ENCODE measurements around the gene ADISSP. TPM values are rescaled to one million over a fixed set of nuclear protein-coding genes. Genes with fewer than 3 reads are reported as not detected.

The ADISSP gene
- total RNA-seq, 5 donors from 2014 or later (not counting 1 experiment from before 2014, with no cell fraction given) = 16.2 to 28.7 (median 22.6) TPM

GRCh38 chr20:3739926-3740451 lies 27.6 kb downstream of the ADISSP start:
- DNase-seq (no peak), ATAC-seq (replicated peaks in 1 of 4) (no peak)
- H3K36me3 Mint-ChIP-seq = no peaks in the 10 kb centered on the region
- Histone ChIP-seq H3K27ac (ENCODE audit: low read length) (no peak overlapping the region), H3K9me3 (no peaks in the 10 kb centered on the region), H3K27me3 (replicated peaks in 1 of 2; ENCODE audit: control insufficient read depth in 2 of 2, extremely low read depth in 1 of 2, insufficient read depth in 2 of 2, low read length in 1 of 2) (peaks cover 0 to 18% of the 10 kb centered on the region in 2 experiments), H3K4me1 (ENCODE audit: control insufficient read depth in 1 of 2, extremely low read depth in 1 of 2, insufficient read depth in 2 of 2, low read length in 2 of 2) (peaks cover 0 to 5% of the 10 kb centered on the region in 2 experiments), H3K36me3 (ENCODE audit: control insufficient read depth in 2 of 2, extremely low read depth in 1 of 2, insufficient read depth in 1 of 2, low read length in 1 of 2) (no peaks in the 10 kb centered on the region), H3K4me3 (ENCODE audit: control insufficient read depth in 1 of 2, extremely low read depth in 1 of 2, low read length in 1 of 2) (no peak overlapping the region)
- peaks cover 0 to 1% of the 10 kb centered on the region in 2 donors for H3K27me3 Mint-ChIP-seq
- ChIA-PET POLR2A (no interaction called here), CTCF (interaction anchor here (0.8 to 1.1 kb wide), 2 partner anchors 13 to 56 kb away, joined by 3 read pairs; partner anchors contain the start of gene CDC25B (in 1 of the 2))
- no peaks in the 10 kb centered on the region for H3K9me3 Mint-ChIP-seq
- peaks cover 3 to 9% (median 8%) of the 10 kb centered on the region in 3 donors for H3K4me1 Mint-ChIP-seq
- H3K4me3 Mint-ChIP-seq = no peak overlapping the region
- H3K27ac Mint-ChIP-seq = no peak overlapping the region
- 100% methylated on average over 2 of the region's 7 CpGs for WGBS (ENCODE audit: insufficient coverage)

GRCh38 chr20:3739054-3739925 lies 28.3 kb downstream of the ADISSP start:
- ATAC-seq (replicated peaks in 1 of 4) (no peak), DNase-seq (no peak)
- POLR2A ChIA-PET = no interaction called here
- H3K36me3 ChIP-seq (ENCODE audit: control insufficient read depth in 2 of 2, extremely low read depth in 1 of 2, insufficient read depth in 1 of 2, low read length in 1 of 2) = no peaks in the 10 kb centered on the region
- CTCF ChIA-PET = interaction anchor here (0.8 to 1.1 kb wide), 2 partner anchors 14 to 56 kb away, joined by 3 read pairs; partner anchors contain the start of gene CDC25B (in 1 of the 2)
- no peaks in the 10 kb centered on the region for H3K4me1 ChIP-seq (ENCODE audit: control insufficient read depth in 1 of 2, extremely low read depth in 1 of 2, insufficient read depth in 2 of 2, low read length in 2 of 2)
- H3K4me3 Mint-ChIP-seq = no peak overlapping the region
- no peaks in the 10 kb centered on the region for H3K9me3 Mint-ChIP-seq
- H3K27me3 ChIP-seq (replicated peaks in 1 of 2; ENCODE audit: control insufficient read depth in 2 of 2, extremely low read depth in 1 of 2, insufficient read depth in 2 of 2, low read length in 1 of 2) = peaks cover 0 to 15% of the 10 kb centered on the region in 2 experiments
- no peaks in the 10 kb centered on the region for H3K27me3 Mint-ChIP-seq
- no peak overlapping the region for H3K27ac Mint-ChIP-seq
- H3K36me3 Mint-ChIP-seq = no peaks in the 10 kb centered on the region
- 74% methylated on average over 19 of the region's 19 CpGs for WGBS (ENCODE audit: insufficient coverage)
- no peak overlapping the region for H3K4me3 ChIP-seq (ENCODE audit: control insufficient read depth in 1 of 2, extremely low read depth in 1 of 2, low read length in 1 of 2)
- no peak overlapping the region for H3K27ac ChIP-seq (ENCODE audit: low read length)
- H3K4me1 Mint-ChIP-seq = peaks cover 0 to 2% (median under 1%) of the 10 kb centered on the region in 3 donors
- no peaks in the 10 kb centered on the region for H3K9me3 ChIP-seq

GRCh38 chr20:3738111-3739053 lies 29.2 kb downstream of the ADISSP start:
- H3K9me3 Mint-ChIP-seq = no peaks in the 10 kb centered on the region
- WGBS (ENCODE audit: insufficient coverage) = 79% methylated on average over 8 of the region's 11 CpGs

GRCh38 chr20:3735768-3736167 lies 31.8 kb downstream of the ADISSP start:
- POLR2A ChIA-PET = no interaction called here
- Mint-ChIP-seq H3K36me3 (no peaks in the 10 kb centered on the region), H3K27me3 (peaks cover 20 to 26% of the 10 kb centered on the region in 2 donors), H3K9me3 (no peaks in the 10 kb centered on the region), H3K4me3 (no peak overlapping the region), H3K4me1 (peaks cover 0 to 3% (median 0%) of the 10 kb centered on the region in 3 donors), H3K27ac (no peak overlapping the region)
- H3K27ac ChIP-seq (ENCODE audit: low read length) = no peak overlapping the region
- ATAC-seq (replicated peaks in 1 of 4) (no peak), DNase-seq (no peak)
- H3K4me1 ChIP-seq (ENCODE audit: control insufficient read depth in 1 of 2, extremely low read depth in 1 of 2, insufficient read depth in 2 of 2, low read length in 2 of 2) = peaks cover 0 to 5% of the 10 kb centered on the region in 2 experiments
- no peaks in the 10 kb centered on the region for H3K36me3 ChIP-seq (ENCODE audit: control insufficient read depth in 2 of 2, extremely low read depth in 1 of 2, insufficient read depth in 1 of 2, low read length in 1 of 2)
- no peak overlapping the region for H3K4me3 ChIP-seq (ENCODE audit: control insufficient read depth in 1 of 2, extremely low read depth in 1 of 2, low read length in 1 of 2)
- no peaks in the 10 kb centered on the region for H3K9me3 ChIP-seq
- peaks cover 0 to 46% of the 10 kb centered on the region in 2 experiments for H3K27me3 ChIP-seq (replicated peaks in 1 of 2; ENCODE audit: control insufficient read depth in 2 of 2, extremely low read depth in 1 of 2, insufficient read depth in 2 of 2, low read length in 1 of 2)
- no CpG with 5 or more reads among the region's 4 CpGs for WGBS (ENCODE audit: insufficient coverage)
- CTCF ChIA-PET = no interaction called here

More at GRCh38 chr20:3738111-3739053, 29.2 kb downstream of the ADISSP start:
- no peak overlapping the region for H3K4me3 Mint-ChIP-seq
- no peaks in the 10 kb centered on the region for H3K4me1 Mint-ChIP-seq
- POLR2A ChIA-PET = no interaction called here
- no peaks in the 10 kb centered on the region for H3K9me3 ChIP-seq
- no peak overlapping the region for H3K27ac Mint-ChIP-seq
- H3K27ac ChIP-seq (ENCODE audit: low read length) = no peak overlapping the region
- no peaks in the 10 kb centered on the region for H3K36me3 ChIP-seq (ENCODE audit: control insufficient read depth in 2 of 2, extremely low read depth in 1 of 2, insufficient read depth in 1 of 2, low read length in 1 of 2)
- CTCF ChIA-PET = no interaction called here
- H3K36me3 Mint-ChIP-seq = no peaks in the 10 kb centered on the region
- peaks cover 0 to 24% of the 10 kb centered on the region in 2 experiments for H3K27me3 ChIP-seq (replicated peaks in 1 of 2; ENCODE audit: control insufficient read depth in 2 of 2, extremely low read depth in 1 of 2, insufficient read depth in 2 of 2, low read length in 1 of 2)
- H3K4me1 ChIP-seq (ENCODE audit: control insufficient read depth in 1 of 2, extremely low read depth in 1 of 2, insufficient read depth in 2 of 2, low read length in 2 of 2) = no peaks in the 10 kb centered on the region
- DNase-seq (no peak), ATAC-seq (replicated peaks in 1 of 4) (no peak)
- no peak overlapping the region for H3K4me3 ChIP-seq (ENCODE audit: control insufficient read depth in 1 of 2, extremely low read depth in 1 of 2, low read length in 1 of 2)
- peaks cover 3 to 6% of the 10 kb centered on the region in 2 donors for H3K27me3 Mint-ChIP-seq

GRCh38 chr20:3734111-3734843 lies 33.3 kb downstream of the ADISSP start:
- Mint-ChIP-seq H3K4me1 (peaks cover 0 to 3% (median 0%) of the 10 kb centered on the region in 3 donors), H3K9me3 (no peaks in the 10 kb centered on the region), H3K36me3 (no peaks in the 10 kb centered on the region), H3K27me3 (peaks cover 29 to 40% of the 10 kb centered on the region in 2 donors), H3K27ac (no peak overlapping the region), H3K4me3 (no peak overlapping the region)
- ChIA-PET POLR2A (no interaction called here), CTCF (interaction anchor here in 1 of 2 donors (0.7 kb wide), 1 partner anchor 318 kb away, joined by 4 read pairs; no protein-coding TSS in a partner anchor)
- Histone ChIP-seq H3K4me3 (ENCODE audit: control insufficient read depth in 1 of 2, extremely low read depth in 1 of 2, low read length in 1 of 2) (no peak overlapping the region), H3K4me1 (ENCODE audit: control insufficient read depth in 1 of 2, extremely low read depth in 1 of 2, insufficient read depth in 2 of 2, low read length in 2 of 2) (peaks cover 0 to 5% of the 10 kb centered on the region in 2 experiments), H3K36me3 (ENCODE audit: control insufficient read depth in 2 of 2, extremely low read depth in 1 of 2, insufficient read depth in 1 of 2, low read length in 1 of 2) (no peaks in the 10 kb centered on the region), H3K27ac (ENCODE audit: low read length) (no peak overlapping the region), H3K9me3 (no peaks in the 10 kb centered on the region), H3K27me3 (replicated peaks in 1 of 2; ENCODE audit: control insufficient read depth in 2 of 2, extremely low read depth in 1 of 2, insufficient read depth in 2 of 2, low read length in 1 of 2) (peaks cover 0 to 49% of the 10 kb centered on the region in 2 experiments)
- ATAC-seq (replicated peaks in 1 of 4) (no peak), DNase-seq (no peak)
- WGBS (ENCODE audit: insufficient coverage) = 86% methylated on average over 8 of the region's 12 CpGs
